HG03175 (cell line): Measurements from ENCODE around the gene HOXB3.

ENCODE experiments used
- ATAC-seq: cut with Tn5 transposase; IDR thresholded peaks from one replicate; pipeline ENCODE4 v1.9.1; 2021; ENCODE audit warnings: mild to moderate bottlenecking, moderate library complexity; ENCODE audit not compliant: unreplicated experiment

Gene HOXB3

GRCh38 chr17:48613862-48614694, 24.0 kb upstream of the HOXB3 start:
- no peak for ATAC-seq

GRCh38 chr17:48612854-48613691, 23.0 kb upstream of the HOXB3 start:
- no peak for ATAC-seq

GRCh38 chr17:48612456-48612853, 22.4 kb upstream of the HOXB3 start:
- ATAC-seq, result no peak

GRCh38 chr17:48611681-48612455, 21.8 kb upstream of the HOXB3 start:
- ATAC-seq, result no peak

- no peak for ATAC-seq
Measured at GRCh38 chr17:48611213-48611612, 21.2 kb upstream of the HOXB3 start.

GRCh38 chr17:48610282-48611211, 20.5 kb upstream of the HOXB3 start, which contains the start of gene HOXB7:
HOXB7 (minus strand) TSS chr17:48611017; CDS start chr17:48610918, 99 bp downstream.
- ATAC-seq, result no peak

- ATAC-seq, result no peak
Measured at GRCh38 chr17:48609759-48610281, 19.8 kb upstream of the HOXB3 start.

GRCh38 chr17:48609033-48609432, 19.0 kb upstream of the HOXB3 start:
- no peak for ATAC-seq

GRCh38 chr17:48608494-48608834, 18.4 kb upstream of the HOXB3 start:
- ATAC-seq, result no peak

- no peak for ATAC-seq
Measured at GRCh38 chr17:48606892-48607614, 17.0 kb upstream of the HOXB3 start.

GRCh38 chr17:48605991-48606891, 16.2 kb upstream of the HOXB3 start:
- no peak for ATAC-seq

- ATAC-seq, result no peak
Measured at GRCh38 chr17:48605409-48605919, 15.4 kb upstream of the HOXB3 start.

GRCh38 chr17:48604770-48605329, 14.8 kb upstream of the HOXB3 start, which contains the start of gene HOXB6:
HOXB6 (minus strand) TSS chr17:48604986; CDS start chr17:48598150, 6,836 bp downstream.
- no peak for ATAC-seq

- no peak for ATAC-seq
Measured at GRCh38 chr17:48603959-48604769, 14.1 kb upstream of the HOXB3 start.

- no peak for ATAC-seq
Measured at GRCh38 chr17:48601539-48602425, 11.7 kb upstream of the HOXB3 start.

- no peak for ATAC-seq
Measured at GRCh38 chr17:48601207-48601538, 11.1 kb upstream of the HOXB3 start.
